Measurements from ENCODE around the gene DDX5. TPM values are rescaled to one million over a fixed set of nuclear protein-coding genes. Genes with fewer than 3 reads are reported as not detected.

DDX5 gene
- total and polyA plus RNA-seq, 2 donors (not counting 3 experiments of a cell fraction or from before 2014, with no cell fraction given), result 1,027 to 2,040 TPM

DNA sequence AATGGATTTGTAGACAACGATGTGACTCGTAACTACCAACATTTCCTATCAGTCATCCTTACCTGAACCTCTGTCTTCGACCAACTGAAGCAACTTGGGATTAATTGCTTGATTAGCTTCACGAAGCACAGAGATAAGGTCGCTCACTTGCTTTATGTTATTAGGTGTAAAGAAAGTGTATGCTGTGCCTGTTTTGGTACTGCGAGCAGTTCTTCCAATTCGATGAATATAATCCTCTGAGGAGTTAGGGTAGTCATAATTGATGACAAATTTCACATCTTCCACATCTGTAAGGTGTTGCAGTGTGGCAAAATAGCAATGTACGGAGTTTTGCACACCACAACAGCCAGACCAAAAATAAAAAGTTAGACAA, 5.6 kb downstream of the DDX5 start:
- H3K27me3 ChIP-seq (ENCODE audit: control insufficient read depth in 2 of 2, insufficient read depth in 2 of 2, low read length in 2 of 2), result no peaks in the 10 kb centered on the region
- peaks cover 41% of the 10 kb centered on the region for H4K20me1 ChIP-seq (replicated peaks; ENCODE audit: control insufficient read depth, extremely low read depth, insufficient read depth, low read length)
- no peak overlapping the region for H3K4me3 ChIP-seq (replicated peaks in 1 of 3; ENCODE audit: insufficient read depth in 1 of 3, low read depth in 1 of 3, low read length in 3 of 3)
- FAIRE-seq, result no peak
- dilution Hi-C loops (cut with MboI; ENCODE audit: extremely low pct_ligation_motif_present, low sequenced_read_pairs) (no loop called here), intact Hi-C loops (cut with micrococcal nuclease) (loop anchor here (10.0 kb wide), 1 partner anchor 244 kb away; no protein-coding TSS in a partner anchor)
- H3K9ac ChIP-seq (replicated peaks; ENCODE audit: extremely low read depth, insufficient read depth, low read length), result no peak overlapping the region
- BruUV-seq (replicated peaks), result no TSS peak
- peaks cover 44 to 67% of the 10 kb centered on the region in 2 experiments for H3K36me3 ChIP-seq (ENCODE audit: control insufficient read depth in 2 of 2, extremely low read depth in 1 of 2, insufficient read depth in 2 of 2, low read length in 2 of 2)
- H3K79me2 ChIP-seq (ENCODE audit: control insufficient read depth, insufficient read depth, low read length), result peaks cover 69% of the 10 kb centered on the region
- POLR2A ChIA-PET, result no interaction called here
- H3K4me2 ChIP-seq (ENCODE audit: insufficient read depth, low read length), result no peak overlapping the region
- H3K9me3 ChIP-seq (replicated peaks; ENCODE audit: control insufficient read depth, insufficient read depth, low read length), result no peaks in the 10 kb centered on the region
- no peaks in the 10 kb centered on the region for H3K9me1 ChIP-seq (replicated peaks; ENCODE audit: control insufficient read depth, extremely low read depth, insufficient read depth, low read length)
- H3K27ac ChIP-seq (ENCODE audit: insufficient read depth, low read depth, low read length), result no peak overlapping the region
- TF ChIP-seq POLR2AphosphoS5 (IDR thresholded peaks at IDR 0.05; ENCODE audit: insufficient read depth, low read depth, low read length) (no peak), MYC (IDR thresholded peaks at IDR 0.05; ENCODE audit: low read depth, low read length) (no peak), POLR2A (IDR thresholded peaks at IDR 0.05; ENCODE audit: low read depth, low read length) (no peak)
- no peak overlapping the region for H2AFZ ChIP-seq (ENCODE audit: low read depth, low read length)
- CTCF ChIA-PET, result no interaction called here
- DNase-seq (ENCODE audit: low read depth, low spot score), result no peak
- peaks cover 73% of the 10 kb centered on the region for H3K4me1 ChIP-seq (ENCODE audit: control insufficient read depth, extremely low read depth, insufficient read depth, low read length)

DNA sequence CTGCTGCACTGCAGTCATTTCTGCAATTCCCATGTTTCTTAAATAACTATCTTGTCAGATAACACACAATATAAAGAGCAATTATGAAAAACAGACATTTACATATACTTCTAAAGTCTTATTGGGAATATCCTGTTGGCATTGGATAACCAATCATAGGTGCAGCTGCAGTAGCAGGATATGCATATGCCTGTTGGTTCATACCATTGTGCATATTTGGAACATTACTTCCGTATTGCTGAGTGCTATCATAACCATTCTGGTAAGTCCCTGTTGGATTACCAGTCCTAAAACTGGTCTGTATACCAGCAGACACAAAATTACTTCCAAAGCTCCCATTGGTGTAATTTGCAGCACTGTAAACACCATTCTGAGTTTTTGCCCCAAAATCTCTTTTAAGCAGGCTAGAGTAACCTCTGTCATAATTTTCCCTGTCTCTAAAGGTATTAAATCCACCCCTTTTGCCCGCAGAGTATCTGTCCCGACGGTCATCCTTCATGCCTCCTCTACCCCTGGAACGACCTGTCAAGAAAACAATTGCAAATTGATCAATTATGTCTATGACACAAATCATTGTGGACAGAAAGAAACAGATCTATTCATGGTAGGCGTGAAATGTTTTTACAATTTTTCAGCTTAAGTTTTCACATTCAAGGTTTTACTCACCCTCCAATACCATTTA, 6.1 kb downstream of the DDX5 start:
- POLR2A ChIA-PET, result no interaction called here
- Histone ChIP-seq H3K4me1 (ENCODE audit: control insufficient read depth, extremely low read depth, insufficient read depth, low read length) (peaks cover 75% of the 10 kb centered on the region), H3K79me2 (ENCODE audit: control insufficient read depth, insufficient read depth, low read length) (peaks cover 69% of the 10 kb centered on the region), H3K9me3 (replicated peaks; ENCODE audit: control insufficient read depth, insufficient read depth, low read length) (no peaks in the 10 kb centered on the region), H3K4me2 (ENCODE audit: insufficient read depth, low read length) (no peak overlapping the region), H3K36me3 (ENCODE audit: control insufficient read depth in 2 of 2, extremely low read depth in 1 of 2, insufficient read depth in 2 of 2, low read length in 2 of 2) (peaks cover 44 to 67% of the 10 kb centered on the region in 2 experiments), H3K27ac (ENCODE audit: insufficient read depth, low read depth, low read length) (no peak overlapping the region), H3K9ac (replicated peaks; ENCODE audit: extremely low read depth, insufficient read depth, low read length) (no peak overlapping the region), H4K20me1 (replicated peaks; ENCODE audit: control insufficient read depth, extremely low read depth, insufficient read depth, low read length) (peaks cover 41% of the 10 kb centered on the region), H2AFZ (ENCODE audit: low read depth, low read length) (no peak overlapping the region), H3K27me3 (ENCODE audit: control insufficient read depth in 2 of 2, insufficient read depth in 2 of 2, low read length in 2 of 2) (no peaks in the 10 kb centered on the region), H3K9me1 (replicated peaks; ENCODE audit: control insufficient read depth, extremely low read depth, insufficient read depth, low read length) (no peaks in the 10 kb centered on the region), H3K4me3 (replicated peaks in 1 of 3; ENCODE audit: insufficient read depth in 1 of 3, low read depth in 1 of 3, low read length in 3 of 3) (no peak overlapping the region)
- DNase-seq (ENCODE audit: low read depth, low spot score), result no peak
- FAIRE-seq, result no peak
- no TSS peak for BruUV-seq (replicated peaks)
- CTCF ChIA-PET, result interaction anchor here (4.5 kb wide), 1 partner anchor 80 kb away, joined by 39 read pairs; no protein-coding TSS in a partner anchor
- dilution Hi-C loops (cut with MboI; ENCODE audit: extremely low pct_ligation_motif_present, low sequenced_read_pairs), result no loop called here
- TF ChIP-seq FOS (IDR thresholded peaks at IDR 0.05; ENCODE audit: borderline replicate concordance, insufficient read depth, low read length) (no peak), MYC (IDR thresholded peaks at IDR 0.05; ENCODE audit: low read depth, low read length) (no peak), JUN (IDR thresholded peaks at IDR 0.05; ENCODE audit: borderline replicate concordance, insufficient read depth, insufficient read length, low read depth) (no peak)
- intact Hi-C loops (cut with micrococcal nuclease), result loop anchor here (5.0 to 10.0 kb wide), 2 partner anchors 173 to 245 kb away; no protein-coding TSS in a partner anchor

All from endothelial cell of umbilical vein (primary cell).